Smooth muscle cell (in vitro differentiated cells): ENCODE data around the gene UNC13B. TPM values are rescaled to one million over a fixed set of nuclear protein-coding genes. Genes with fewer than 3 reads are reported as not detected.

ENCODE experiments used
- DNase-seq: peaks from one replicate; lab custom pipeline; 2025; ENCODE audit not compliant: unreplicated experiment; lab: John Stamatoyannopoulos, UW
- H2AFZ ChIP-seq: fragments of 200-600 bp; sonication (generic); 2 replicates; pipeline ENCODE4 v1.6.0; 2016; ENCODE audit warnings: antibody characterized with exemption, low read depth, mild to moderate bottlenecking
- H3F3A ChIP-seq: fragments of 200-600 bp; sonication (generic); 2 replicates; pipeline ENCODE4 v1.6.0; 2017; ENCODE audit warnings: antibody characterized with exemption, low read depth
- H3K27ac ChIP-seq: fragments of 200-600 bp; sonication (generic); 2 replicates; pipeline ENCODE4 v1.5.1; 2016; ENCODE audit warnings: low read depth, mild to moderate bottlenecking
- H3K27me3 ChIP-seq: fragments of 200-600 bp; sonication (generic); 2 replicates; pipeline ENCODE4 v1.6.1; 2016; ENCODE audit warnings: low read depth, mild to moderate bottlenecking
- H3K36me3 ChIP-seq: fragments of 200-600 bp; sonication (generic); 2 replicates; pipeline ENCODE4 v1.5.1; 2016; ENCODE audit warnings: low read depth
- H3K4me1 ChIP-seq: fragments of 200-600 bp; sonication (generic); 2 replicates; pipeline ENCODE4 v1.5.1; 2016; ENCODE audit warnings: low read depth
- H3K4me2 ChIP-seq: fragments of 200-600 bp; sonication (generic); 2 replicates; pipeline ENCODE4 v1.6.0; 2016; ENCODE audit warnings: mild to moderate bottlenecking
- H3K4me3 ChIP-seq: fragments of 200-600 bp; sonication (generic); 2 replicates; pipeline ENCODE4 v1.5.1; 2016; ENCODE audit warnings: mild to moderate bottlenecking
- H3K79me2 ChIP-seq: fragments of 200-600 bp; sonication (generic); 2 replicates; pipeline ENCODE4 v1.6.0; 2016; ENCODE audit warnings: low read depth, mild to moderate bottlenecking
- H3K9ac ChIP-seq: fragments of 200-600 bp; sonication (generic); 2 replicates; pipeline ENCODE4 v1.6.0; 2016; ENCODE audit warnings: low read depth
- H3K9me3 ChIP-seq: fragments of 200-600 bp; sonication (generic); replicated peaks from 2 replicates; pipeline ENCODE4 v1.5.1; 2016; ENCODE audit warnings: low read depth
- H4K20me1 ChIP-seq: fragments of 200-600 bp; sonication (generic); 2 replicates; pipeline ENCODE4 v1.6.0; 2016; ENCODE audit warnings: low read depth
- CTCF ChIP-seq: fragments of 200-600 bp; sonication (generic); IDR thresholded peaks from 2 replicates; pipeline ENCODE4 v1.5.1; 2017; ENCODE audit warnings: borderline replicate concordance, mild to moderate bottlenecking, antibody characterized with exemption; ENCODE audit not compliant: insufficient read depth, poor library complexity, severe bottlenecking
- WGBS: methylation state at CpG from one replicate; pipeline ENCODE4 v1.1.7; 2016; ENCODE audit warnings: low lambda C conversion rate; 5-methylcytosine and 5-hydroxymethylcytosine counted together
- polyA plus RNA-seq: library from polyadenylated mRNA; unstranded; fragments of >200 nt; fragmentation: Nextera tagmentation; extraction: Ambion mirVana; gene quantifications from 2 replicates; pipeline ENCODE4 v1.2.1, GENCODE V29; 2016
- total RNA-seq: library from RNA; depleted of rRNA; stranded (reverse); fragments of >200 nt; gene quantifications from 2 replicates; pipeline ENCODE4 v1.2.3, GENCODE V29; 2014

UNC13B gene
- total and polyA plus RNA-seq, 2 experiments from 2014 or later, result 9.2 to 15.1 TPM

- H3K4me3 ChIP-seq, result no peak overlapping the region
- H3K27ac ChIP-seq, result no peak overlapping the region
- no peaks in the 10 kb centered on the region for H3K4me1 ChIP-seq
- DNase-seq, result no peak
- H3K9ac ChIP-seq, result no peak overlapping the region
- no peaks in the 10 kb centered on the region for H4K20me1 ChIP-seq
- H3K36me3 ChIP-seq, result no peaks in the 10 kb centered on the region
- 77% methylated on average over 2 of the region's 2 CpGs for WGBS
- no peaks in the 10 kb centered on the region for H3K79me2 ChIP-seq
- H3K27me3 ChIP-seq, result no peaks in the 10 kb centered on the region
- H2AFZ ChIP-seq, result no peak overlapping the region
- no peak for TF ChIP-seq CTCF
- H3F3A ChIP-seq, result no peaks in the 10 kb centered on the region
- H3K9me3 ChIP-seq, result no peaks in the 10 kb centered on the region
- H3K4me2 ChIP-seq, result no peak overlapping the region
Measured at GRCh38 chr9:35416098-35416427, 254.3 kb downstream of the UNC13B start.

- Histone ChIP-seq H3K9me3 (no peaks in the 10 kb centered on the region), H3K4me3 (no peak overlapping the region), H3K27ac (no peak overlapping the region), H3K4me2 (no peak overlapping the region), H2AFZ (no peak overlapping the region), H3K9ac (no peak overlapping the region), H3K79me2 (no peaks in the 10 kb centered on the region), H3K4me1 (no peaks in the 10 kb centered on the region), H3K27me3 (no peaks in the 10 kb centered on the region), H3F3A (no peaks in the 10 kb centered on the region), H3K36me3 (no peaks in the 10 kb centered on the region), H4K20me1 (no peaks in the 10 kb centered on the region)
- TF ChIP-seq CTCF, result no peak
- DNase-seq, result no peak
- 100% methylated on average over 1 of the region's 1 CpG for WGBS
Measured at GRCh38 chr9:35422346-35422745, 260.5 kb downstream of the UNC13B start.

GRCh38 chr9:35422753-35423152, 260.9 kb downstream of the UNC13B start:
- no peaks in the 10 kb centered on the region for H3K79me2 ChIP-seq
- H3K27ac ChIP-seq, result no peak overlapping the region
- H3K36me3 ChIP-seq, result no peaks in the 10 kb centered on the region
- no peak overlapping the region for H3K9ac ChIP-seq
- H3F3A ChIP-seq, result no peaks in the 10 kb centered on the region
- no peaks in the 10 kb centered on the region for H4K20me1 ChIP-seq
- WGBS, result 87% methylated on average over 2 of the region's 2 CpGs
- H2AFZ ChIP-seq, result no peak overlapping the region
- no peak for DNase-seq
- H3K4me1 ChIP-seq, result no peaks in the 10 kb centered on the region
- no peak for TF ChIP-seq CTCF
- no peaks in the 10 kb centered on the region for H3K27me3 ChIP-seq
- H3K4me3 ChIP-seq, result no peak overlapping the region
- H3K9me3 ChIP-seq, result no peaks in the 10 kb centered on the region
- H3K4me2 ChIP-seq, result no peak overlapping the region

- no peak overlapping the region for H2AFZ ChIP-seq
- DNase-seq, result no peak
- no peaks in the 10 kb centered on the region for H3K79me2 ChIP-seq
- 74% methylated on average over 2 of the region's 2 CpGs for WGBS
- no peak overlapping the region for H3K9ac ChIP-seq
- no peaks in the 10 kb centered on the region for H3K36me3 ChIP-seq
- TF ChIP-seq CTCF, result no peak
- H3K9me3 ChIP-seq, result no peaks in the 10 kb centered on the region
- H3K4me2 ChIP-seq, result no peak overlapping the region
- H3K4me3 ChIP-seq, result no peak overlapping the region
- no peaks in the 10 kb centered on the region for H3K4me1 ChIP-seq
- no peaks in the 10 kb centered on the region for H4K20me1 ChIP-seq
- no peak overlapping the region for H3K27ac ChIP-seq
- no peaks in the 10 kb centered on the region for H3K27me3 ChIP-seq
- no peaks in the 10 kb centered on the region for H3F3A ChIP-seq
Measured at GRCh38 chr9:35423499-35423898, 261.7 kb downstream of the UNC13B start.
